GM12892 (cell line): ENCODE data around the gene RALGPS1.

Experiments
- DNase-seq: peaks from one replicate; pipeline ENCODE4 v3.0.0; 2011; ENCODE audit not compliant: insufficient read length
- FAIRE-seq: peaks from 2 replicates; lab custom pipeline; 2011; peaks lifted over from hg19 to GRCh38; lab: Jason Lieb, UNC
- POLR2A ChIP-seq: IDR thresholded peaks from 2 replicates; pipeline ENCODE4 v1.6.1; 2011; ENCODE audit warnings: low read depth, low read length, control low read depth
- POLR2AphosphoS5 ChIP-seq: IDR thresholded peaks from 2 replicates; pipeline ENCODE4 v1.6.1; 2011; ENCODE audit warnings: low read depth, low read length, control low read depth
- TAF1 ChIP-seq: IDR thresholded peaks from 2 replicates; pipeline ENCODE4 v1.6.1; 2011; ENCODE audit warnings: low read depth, mild to moderate bottlenecking, control low read depth, low read length, borderline replicate concordance

The RALGPS1 gene

GRCh38 chr9:127114606-127115005 lies 200.0 kb downstream of the RALGPS1 start:
- DNase-seq (no peak), FAIRE-seq (no peak)
- TF ChIP-seq POLR2AphosphoS5 (no peak), TAF1 (no peak), POLR2A (no peak)

GRCh38 chr9:127116088-127116726 lies 201.6 kb downstream of the RALGPS1 start:
- TF ChIP-seq POLR2A (no peak), TAF1 (no peak), POLR2AphosphoS5 (no peak)
- FAIRE-seq (no peak), DNase-seq (no peak)

- TF ChIP-seq POLR2AphosphoS5, result no peak
- TF ChIP-seq TAF1, result no peak
- no peak for TF ChIP-seq POLR2A
- FAIRE-seq, result no peak
- no peak for DNase-seq
These were observed 202.4 kb downstream of the RALGPS1 start for GRCh38 chr9:127116957-127117356.

- TF ChIP-seq TAF1 (no peak), POLR2A (no peak), POLR2AphosphoS5 (no peak)
- FAIRE-seq (no peak), DNase-seq (no peak)
These were observed 203.2 kb downstream of the RALGPS1 start for GRCh38 chr9:127117801-127118200.

- no peak for TF ChIP-seq POLR2A
- TF ChIP-seq POLR2AphosphoS5, result no peak
- TF ChIP-seq TAF1, result no peak
- FAIRE-seq (no peak), DNase-seq (no peak)
These were observed 204.2 kb downstream of the RALGPS1 start for GRCh38 chr9:127118597-127119319.

GRCh38 chr9:127119320-127119709 lies 204.7 kb downstream of the RALGPS1 start:
- DNase-seq (no peak), FAIRE-seq (no peak)
- TF ChIP-seq TAF1 (no peak), POLR2AphosphoS5 (no peak), POLR2A (no peak)

- FAIRE-seq, result no peak
- TF ChIP-seq TAF1 (no peak), POLR2AphosphoS5 (no peak), POLR2A (no peak)
- no peak for DNase-seq
These were observed 207.1 kb downstream of the RALGPS1 start for GRCh38 chr9:127121628-127122175.

- no peak for TF ChIP-seq POLR2A
- TF ChIP-seq TAF1, result no peak
- TF ChIP-seq POLR2AphosphoS5, result no peak
- no peak for FAIRE-seq
- no peak for DNase-seq
These were observed 207.8 kb downstream of the RALGPS1 start, which contains the start of gene ANGPTL2 for GRCh38 chr9:127122176-127123063. TSS of gene ANGPTL2 (minus strand) at chr9:127122635. CDS start at chr9:127108731, 13,904 bp downstream.

- FAIRE-seq (no peak), DNase-seq (no peak)
- TF ChIP-seq POLR2AphosphoS5, result no peak
- no peak for TF ChIP-seq POLR2A
- TF ChIP-seq TAF1, result no peak
These were observed 208.7 kb downstream of the RALGPS1 start for GRCh38 chr9:127123064-127123890.

- TF ChIP-seq POLR2AphosphoS5, result no peak
- TF ChIP-seq POLR2A, result no peak
- no peak for TF ChIP-seq TAF1
- FAIRE-seq (no peak), DNase-seq (no peak)
These were observed 209.5 kb downstream of the RALGPS1 start for GRCh38 chr9:127124111-127124531.
